C4-2B (cell line): Measurements from ENCODE around the gene SETX.

Experiments used
- CTCF ChIP-seq: fragments of 450-650 bp; conservative IDR thresholded peaks from 2 replicates; pipeline ENCODE4 v1.5.1; 2017; ENCODE audit warnings: mild to moderate bottlenecking
- ZFX ChIP-seq: fragments of 450-650 bp; IDR thresholded peaks from 2 replicates; pipeline ENCODE4 v1.6.1; 2017

GRCh38 chr9:132369421-132369820 lies 14.6 kb upstream of the SETX start:
- TF ChIP-seq CTCF (no peak), ZFX (no peak)
